D721Med (cell line): ENCODE data around the gene LNX1.

Experiments
- DNase-seq: peaks from one replicate; pipeline ENCODE4 v3.0.0; 2011; ENCODE audit warnings: low spot score; ENCODE audit not compliant: insufficient read length
- FAIRE-seq: peaks from 2 replicates; lab custom pipeline; 2011; peaks lifted over from hg19 to GRCh38; lab: Jason Lieb, UNC
- TF ChIP-seq, protein P1 (sequence below): IDR thresholded peaks from 2 replicates; pipeline ENCODE4 v1.5.1; 2012; ENCODE audit warnings: mild to moderate bottlenecking, control low read depth; ENCODE audit not compliant: insufficient read depth; ENCODE audit errors: missing control alignments

Gene LNX1

DNA sequence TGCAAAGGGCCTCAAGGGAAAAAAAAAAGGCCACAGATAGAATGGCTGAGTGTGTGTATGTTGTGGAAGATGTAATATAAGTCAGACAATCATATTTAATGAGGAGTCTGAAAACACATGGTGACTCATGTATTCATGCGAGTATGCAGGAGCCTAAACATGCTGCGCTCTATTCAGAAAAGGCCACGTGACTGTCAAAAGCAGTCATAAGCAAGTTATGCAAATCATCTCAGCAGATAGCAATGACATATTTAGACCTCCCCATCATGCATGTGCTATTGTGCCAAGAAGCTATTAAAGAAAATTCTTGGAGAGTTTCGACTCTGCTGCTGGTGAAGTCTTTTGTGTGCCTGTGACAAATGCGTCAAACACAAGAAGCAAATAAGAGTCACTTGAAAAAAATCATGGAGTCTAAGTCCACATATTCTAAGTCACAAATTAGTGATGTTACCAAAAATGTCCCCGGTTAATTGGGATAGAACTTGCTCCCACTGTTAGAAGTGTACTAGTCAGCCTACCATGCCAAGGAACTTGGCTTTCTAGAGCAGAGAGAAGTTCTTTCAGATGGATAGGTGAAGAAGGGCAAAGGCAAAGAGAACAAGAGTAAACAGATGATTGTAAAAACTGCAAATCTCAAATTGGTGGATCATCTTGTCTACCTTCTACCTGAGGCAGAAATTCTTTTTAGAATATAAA lies 5.0 kb downstream of the LNX1 start:
- no peak for FAIRE-seq
- DNase-seq: no peak
- TF ChIP-seq, protein P1, sequence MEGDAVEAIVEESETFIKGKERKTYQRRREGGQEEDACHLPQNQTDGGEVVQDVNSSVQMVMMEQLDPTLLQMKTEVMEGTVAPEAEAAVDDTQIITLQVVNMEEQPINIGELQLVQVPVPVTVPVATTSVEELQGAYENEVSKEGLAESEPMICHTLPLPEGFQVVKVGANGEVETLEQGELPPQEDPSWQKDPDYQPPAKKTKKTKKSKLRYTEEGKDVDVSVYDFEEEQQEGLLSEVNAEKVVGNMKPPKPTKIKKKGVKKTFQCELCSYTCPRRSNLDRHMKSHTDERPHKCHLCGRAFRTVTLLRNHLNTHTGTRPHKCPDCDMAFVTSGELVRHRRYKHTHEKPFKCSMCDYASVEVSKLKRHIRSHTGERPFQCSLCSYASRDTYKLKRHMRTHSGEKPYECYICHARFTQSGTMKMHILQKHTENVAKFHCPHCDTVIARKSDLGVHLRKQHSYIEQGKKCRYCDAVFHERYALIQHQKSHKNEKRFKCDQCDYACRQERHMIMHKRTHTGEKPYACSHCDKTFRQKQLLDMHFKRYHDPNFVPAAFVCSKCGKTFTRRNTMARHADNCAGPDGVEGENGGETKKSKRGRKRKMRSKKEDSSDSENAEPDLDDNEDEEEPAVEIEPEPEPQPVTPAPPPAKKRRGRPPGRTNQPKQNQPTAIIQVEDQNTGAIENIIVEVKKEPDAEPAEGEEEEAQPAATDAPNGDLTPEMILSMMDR: no peak

DNA sequence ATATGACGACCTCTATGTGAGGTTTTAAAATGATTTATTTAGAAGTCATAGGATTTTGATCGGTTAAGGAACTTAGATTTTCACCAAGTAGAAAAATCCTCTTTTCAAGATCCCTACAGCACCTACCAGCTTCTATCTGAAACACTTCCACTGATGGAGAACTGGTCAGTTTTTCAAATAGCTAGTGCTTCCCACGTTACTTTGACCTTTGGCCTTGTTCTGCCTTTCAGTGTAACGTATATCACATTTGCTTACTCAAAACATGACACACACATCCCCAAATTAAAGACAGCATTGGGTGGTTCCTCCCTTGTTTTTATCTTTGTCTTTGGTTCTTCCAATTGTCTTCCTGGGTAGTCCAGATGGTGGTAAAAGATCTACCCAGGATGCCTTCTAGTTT lies 6.6 kb downstream of the LNX1 start:
- FAIRE-seq (no peak), DNase-seq (no peak)
- TF ChIP-seq, protein P1: no peak

DNA sequence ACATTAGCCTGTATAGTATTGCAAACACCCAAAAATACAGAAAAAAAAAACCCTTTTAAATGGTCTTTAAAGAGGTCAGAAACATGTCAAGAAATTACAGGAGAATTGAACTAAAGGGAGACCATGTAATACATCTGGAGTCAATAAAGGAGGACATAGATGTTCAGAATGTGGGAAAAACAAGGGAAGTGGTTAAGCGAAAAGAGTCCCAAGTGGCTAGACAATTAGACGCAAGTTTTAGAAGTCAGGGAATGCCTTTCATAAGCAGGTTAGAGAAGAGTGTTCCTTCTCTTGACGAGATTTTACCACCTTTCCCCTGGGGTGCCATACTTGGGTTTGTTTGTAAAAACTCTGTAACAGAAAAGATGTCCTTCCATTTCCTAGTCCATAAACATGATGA lies 7.8 kb downstream of the LNX1 start:
- no peak for FAIRE-seq
- no peak for DNase-seq
- TF ChIP-seq, protein P1: no peak

DNA sequence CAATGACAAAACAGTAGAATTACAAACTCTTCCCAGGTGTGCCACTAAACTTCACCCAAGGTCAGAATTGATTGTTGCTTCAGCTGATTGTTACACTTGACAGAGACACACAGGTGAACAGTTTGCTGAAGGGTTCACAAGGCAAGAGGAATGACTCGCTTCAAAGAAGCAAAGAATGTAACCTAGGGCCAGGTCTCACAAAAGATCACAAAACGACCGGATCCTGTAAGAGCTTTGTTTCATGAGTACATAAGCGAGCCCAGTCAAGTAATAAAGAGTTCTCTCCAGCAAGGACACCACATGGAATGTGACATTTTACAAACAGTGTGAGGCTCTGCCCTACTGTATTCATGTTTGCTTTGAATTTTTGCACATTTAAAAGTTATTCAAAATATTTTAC lies 9.1 kb downstream of the LNX1 start:
- TF ChIP-seq, protein P1: no peak
- no peak for FAIRE-seq

GRCh38 chr4:53580274-53580673 lies 11.0 kb downstream of the LNX1 start:
- no peak for FAIRE-seq
- no peak for DNase-seq
- TF ChIP-seq, protein P1: no peak

More for the DNA sequence above, 9.1 kb downstream of the LNX1 start:
- DNase-seq: no peak

- FAIRE-seq (no peak), DNase-seq (no peak)
- TF ChIP-seq, protein P1: no peak
Observed at GRCh38 chr4:53579826-53580225, 11.5 kb downstream of the LNX1 start.

- TF ChIP-seq, protein P1: no peak
- FAIRE-seq: no peak
Observed at GRCh38 chr4:53576676-53577372, 14.5 kb downstream of the LNX1 start.

More at GRCh38 chr4:53576676-53577372, 14.5 kb downstream of the LNX1 start:
- no peak for DNase-seq
